HuH-7.5 (cell line): ENCODE data around the gene MPPED1.
A peak's percentile ranks its signal among the peaks of the same experiment; 100 is the strongest.

Source experiments
- DNase-seq: peaks from one replicate; pipeline ENCODE4 v3.0.0; 2011; ENCODE audit warnings: low spot score

MPPED1 gene

DNA sequence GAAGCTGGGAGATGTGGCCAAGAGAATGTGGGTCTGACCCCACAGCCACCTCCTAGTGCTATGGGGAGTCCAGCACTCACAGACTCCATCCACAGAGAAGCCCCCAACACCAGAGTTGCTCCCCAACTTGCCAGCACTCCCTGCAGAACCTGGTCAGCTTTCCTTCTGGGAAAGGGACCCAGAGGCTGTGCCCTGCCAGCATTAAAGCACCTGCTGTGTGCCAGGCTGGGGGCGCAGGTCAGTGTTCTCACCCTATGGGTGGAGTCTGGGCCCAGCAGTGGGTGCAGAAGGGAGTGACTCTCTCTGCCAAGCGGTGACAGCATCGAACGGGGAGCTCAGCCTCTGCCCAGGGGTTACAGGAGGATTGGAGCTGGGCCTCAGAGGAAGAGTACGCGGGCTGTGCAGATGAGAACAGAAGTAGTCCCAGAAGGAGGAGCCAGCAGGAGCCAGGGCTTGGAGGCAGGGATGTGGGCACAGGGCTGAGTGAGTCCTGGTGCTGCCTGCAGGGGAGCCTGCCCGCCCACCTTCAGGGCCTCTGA, 114.4 kb downstream of the MPPED1 start:
- DNase-seq = no peak

DNA sequence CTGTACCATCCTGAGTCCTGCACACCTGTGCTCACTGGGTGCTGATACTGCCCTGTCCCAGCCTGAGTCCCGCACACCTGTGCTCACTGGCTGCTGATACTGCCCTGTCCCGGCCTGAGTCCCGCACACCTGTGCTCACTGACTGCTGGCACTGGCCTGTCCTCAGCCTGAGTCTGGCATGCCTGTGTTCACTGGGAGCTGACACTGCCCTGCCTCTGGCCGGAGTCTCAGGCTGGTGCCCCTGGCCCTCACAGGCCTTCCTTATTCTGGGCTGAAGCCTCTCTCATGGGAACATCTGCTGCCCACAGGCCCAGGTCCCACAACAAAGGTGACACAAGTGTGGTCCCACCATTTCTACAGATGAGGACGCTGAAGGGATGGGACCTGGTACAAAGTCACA, 115.1 kb downstream of the MPPED1 start:
- no peak for DNase-seq

DNA sequence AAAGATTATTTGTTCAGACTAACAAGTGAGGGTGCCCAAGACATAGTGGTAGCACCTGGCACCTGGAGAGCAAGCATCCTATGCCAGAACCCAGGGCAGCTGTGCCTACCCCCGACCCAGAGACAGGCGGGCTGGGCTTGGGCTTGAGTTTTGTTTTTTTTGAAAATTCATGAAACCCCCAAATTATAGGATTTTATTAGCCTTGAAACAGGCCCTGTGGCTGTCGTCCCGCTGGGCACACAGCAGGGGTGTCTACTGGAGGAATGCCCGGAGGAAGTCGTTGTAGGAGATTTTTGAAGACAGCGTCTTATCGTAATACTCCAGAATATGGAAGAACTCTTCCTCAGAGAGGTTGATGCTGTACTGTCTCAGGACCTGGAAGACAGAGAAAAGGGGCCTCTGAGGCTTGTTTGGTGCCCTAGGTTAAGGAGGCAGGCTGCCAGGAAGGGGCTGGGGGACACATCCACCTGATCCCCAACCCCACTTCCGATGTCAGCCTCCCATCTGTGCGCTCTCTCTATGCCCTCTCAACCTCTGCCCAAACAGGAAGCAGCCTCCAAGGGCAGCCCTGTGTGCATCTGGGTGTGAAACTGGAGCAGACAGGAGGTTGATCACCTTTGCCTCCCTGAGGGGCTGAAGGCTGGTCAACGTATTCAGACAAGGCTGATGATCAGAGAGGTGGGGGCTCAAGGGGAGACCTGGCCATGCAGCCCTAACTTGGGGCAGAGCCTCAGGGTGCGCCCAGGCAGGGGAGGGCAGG, 117.0 kb downstream of the MPPED1 start:
- DNase-seq = no peak

DNA sequence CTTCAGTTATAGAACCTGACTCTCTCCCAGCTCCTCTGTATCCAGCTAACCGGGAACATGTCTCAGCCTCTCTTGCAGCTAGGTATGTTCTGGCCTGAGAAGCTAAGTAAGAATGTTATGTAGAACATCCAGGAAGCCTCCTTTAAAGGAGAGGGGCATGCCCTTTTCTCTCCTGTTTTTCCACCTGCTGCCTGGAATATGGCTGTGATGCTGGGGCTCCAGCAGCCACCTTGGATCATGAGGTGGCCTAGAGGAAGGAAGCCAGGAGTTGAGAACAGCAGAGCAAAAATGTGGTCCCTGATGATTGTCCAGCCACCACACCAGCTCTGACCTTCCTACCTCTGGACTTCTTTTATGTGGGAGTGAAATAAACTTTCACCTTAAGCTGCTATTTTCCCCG, 117.6 kb downstream of the MPPED1 start:
- DNase-seq = no peak

DNA sequence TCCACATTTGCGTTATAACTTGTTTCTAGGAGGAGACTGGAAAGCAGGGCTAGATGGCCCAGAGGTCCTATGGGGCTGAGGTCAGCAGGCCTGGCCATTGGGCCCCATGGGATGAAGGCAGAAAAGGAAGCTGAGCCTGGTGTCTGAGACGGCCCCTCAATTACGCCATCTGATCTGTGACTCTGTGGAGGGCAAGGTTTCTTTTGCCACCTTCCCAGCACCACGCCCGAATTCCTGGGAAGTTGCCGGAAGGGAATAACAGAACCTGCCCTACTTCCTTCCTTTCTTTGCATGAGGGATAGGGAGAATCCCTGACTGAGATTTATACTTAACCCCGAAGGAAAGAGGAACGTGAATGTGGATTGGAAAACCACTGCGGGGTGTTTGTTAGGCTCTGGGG, 118.1 kb downstream of the MPPED1 start:
- no peak for DNase-seq

DNA sequence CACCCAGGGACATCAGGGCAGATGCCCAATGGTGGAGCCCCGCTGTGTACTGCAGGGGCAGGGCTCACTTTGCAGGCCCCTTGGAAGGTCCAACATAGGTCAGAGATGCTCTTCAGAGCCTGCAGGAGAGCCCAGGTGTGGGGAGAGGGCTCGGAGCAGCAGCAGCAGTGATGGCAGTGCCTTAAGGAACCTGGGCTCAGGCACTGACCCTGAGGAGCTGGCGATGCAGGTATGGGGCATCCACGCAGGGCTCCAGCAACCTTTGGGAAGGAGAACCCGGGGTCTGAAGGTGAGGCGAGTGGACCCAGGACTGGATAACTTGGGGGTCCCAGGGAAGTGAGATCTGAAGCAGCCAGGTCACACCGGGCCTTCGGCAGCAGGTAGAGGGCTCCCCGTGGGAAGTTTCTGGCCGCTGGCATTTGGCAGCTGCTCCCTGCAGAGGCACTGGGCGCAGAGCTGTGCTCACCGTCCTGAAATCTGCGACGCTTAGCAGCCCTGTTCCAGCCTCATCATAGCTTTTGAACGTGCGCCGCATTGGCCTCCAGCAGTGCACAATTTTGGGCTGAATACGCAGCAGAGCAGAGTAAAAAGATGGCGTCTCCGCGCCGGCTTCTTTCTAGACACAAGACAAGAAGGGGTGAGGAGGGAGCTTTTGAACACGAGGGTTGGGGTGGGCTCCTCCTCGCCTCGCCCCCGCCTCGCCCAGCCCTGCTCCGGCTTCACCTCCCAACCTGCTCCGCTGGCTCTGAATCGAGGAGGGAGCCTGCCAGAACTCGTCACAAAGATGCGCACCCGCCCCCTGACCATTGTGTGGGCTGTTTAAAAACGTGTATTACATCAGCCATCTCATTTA, 118.8 kb downstream of the MPPED1 start:
- DNase-seq = no peak

DNA sequence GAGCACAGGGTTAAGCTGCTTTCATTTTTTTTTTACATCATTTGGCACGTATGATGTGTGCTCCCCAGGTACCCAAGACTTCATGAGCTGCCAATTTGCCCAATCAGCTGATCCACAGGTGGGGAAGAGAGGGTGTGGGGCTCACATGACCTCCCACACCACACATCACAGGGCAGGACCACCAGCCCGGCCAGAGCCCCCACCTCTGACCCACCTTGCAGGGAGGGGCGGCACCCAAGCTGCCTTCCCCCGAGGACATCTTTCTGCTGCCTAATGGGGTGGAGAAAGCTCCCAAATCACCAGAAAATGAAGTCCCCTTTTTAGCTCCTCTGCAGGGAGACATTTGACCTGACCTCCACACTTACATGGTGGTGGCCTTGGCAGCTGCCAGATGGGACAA, 119.8 kb downstream of the MPPED1 start:
- DNase-seq = no peak

DNA sequence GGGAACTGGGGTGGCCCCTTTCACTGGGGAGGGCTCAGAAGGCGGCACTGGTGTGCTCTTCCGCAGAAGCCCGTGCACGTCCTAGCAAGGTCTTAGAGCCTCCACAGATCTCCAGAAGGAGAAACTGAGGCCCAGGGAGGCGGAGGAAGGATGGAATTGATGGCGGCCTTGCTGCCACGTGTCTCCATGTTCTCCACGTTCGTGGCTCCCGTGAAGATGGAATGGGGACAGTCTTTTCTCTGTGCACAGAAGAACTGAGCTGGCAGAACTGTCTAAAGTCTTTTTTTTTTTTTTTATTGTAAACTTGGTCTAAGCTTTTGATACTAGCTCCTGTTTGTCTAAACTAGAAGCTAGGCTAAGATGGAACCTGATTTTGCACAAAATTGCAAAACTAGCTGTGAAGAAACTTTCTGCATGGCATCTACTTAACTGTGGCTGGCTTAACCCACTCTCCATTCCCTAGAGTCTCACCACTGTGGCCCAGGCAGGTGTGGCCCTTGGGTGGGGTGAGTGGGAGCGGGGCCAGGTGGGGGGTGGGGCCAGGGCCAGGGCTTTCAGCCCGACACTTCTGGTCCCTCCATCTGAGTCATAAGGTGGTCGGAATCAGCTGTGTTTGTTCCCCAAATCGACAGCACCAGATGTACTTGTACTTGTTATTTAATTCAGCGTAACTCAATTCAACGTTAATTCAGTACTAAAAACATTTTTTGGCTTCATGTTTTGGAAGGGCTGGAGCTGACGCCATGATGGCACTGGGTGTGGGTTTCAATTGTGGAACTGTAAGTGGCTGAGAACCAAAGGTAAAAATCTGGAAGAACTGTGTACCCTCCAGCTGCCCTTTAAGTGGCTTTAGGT, 120.7 kb downstream of the MPPED1 start:
- DNase-seq = no peak

DNA sequence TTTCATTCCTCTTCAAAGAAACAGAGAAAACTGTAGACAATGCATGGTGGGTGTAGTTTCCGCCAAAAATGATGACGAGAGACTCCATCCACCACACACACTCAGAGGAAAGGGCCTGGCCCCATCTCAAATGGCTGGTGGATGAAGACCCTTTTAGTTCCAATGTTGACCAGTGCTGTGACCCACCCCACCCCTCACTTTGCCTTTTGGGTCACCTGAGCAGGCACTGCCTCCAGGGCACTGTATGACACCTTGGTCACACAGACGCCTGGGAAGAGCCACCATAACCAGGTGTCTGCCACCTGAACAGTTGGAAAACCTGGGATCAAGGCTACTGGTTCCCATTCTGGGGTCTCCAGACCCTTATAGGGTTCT, 121.3 kb downstream of the MPPED1 start:
- DNase-seq = no peak

DNA sequence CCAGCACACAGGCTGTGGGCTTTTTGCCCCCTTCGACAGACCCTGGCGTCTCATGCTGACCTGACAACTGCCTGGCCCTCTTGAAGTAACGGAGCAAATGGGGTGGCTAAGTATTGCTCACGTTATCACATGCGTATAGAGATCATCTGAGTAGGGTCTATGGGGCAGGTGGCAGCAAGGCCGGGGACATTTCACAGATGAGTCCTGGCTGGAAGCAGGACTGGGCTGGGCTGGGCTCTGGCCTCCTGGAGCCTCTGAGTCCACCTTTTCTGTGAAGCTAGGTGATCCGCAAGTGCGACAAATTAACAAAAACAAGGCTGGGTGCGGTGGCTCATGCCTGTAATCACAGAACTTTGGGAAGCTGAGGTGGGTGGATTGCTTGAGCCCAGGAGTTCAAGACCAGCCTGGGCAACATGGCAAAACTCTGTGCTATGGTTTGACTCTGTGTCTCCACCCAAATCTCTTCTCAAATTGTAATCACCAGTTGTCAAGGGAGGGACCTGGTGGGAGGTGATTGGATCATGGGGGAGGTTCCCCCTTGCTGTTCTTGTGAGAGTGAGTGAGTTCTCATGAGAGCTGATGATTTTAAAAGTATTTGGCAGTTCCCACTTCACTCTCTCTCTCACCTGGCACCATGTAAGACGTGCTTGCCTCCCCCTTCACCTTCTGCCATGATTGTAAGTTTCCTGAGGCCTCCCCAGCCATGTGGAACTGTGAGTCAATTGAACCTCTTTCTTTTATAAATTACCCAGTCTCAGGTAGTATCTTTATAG, 122.0 kb downstream of the MPPED1 start:
- DNase-seq = no peak

DNA sequence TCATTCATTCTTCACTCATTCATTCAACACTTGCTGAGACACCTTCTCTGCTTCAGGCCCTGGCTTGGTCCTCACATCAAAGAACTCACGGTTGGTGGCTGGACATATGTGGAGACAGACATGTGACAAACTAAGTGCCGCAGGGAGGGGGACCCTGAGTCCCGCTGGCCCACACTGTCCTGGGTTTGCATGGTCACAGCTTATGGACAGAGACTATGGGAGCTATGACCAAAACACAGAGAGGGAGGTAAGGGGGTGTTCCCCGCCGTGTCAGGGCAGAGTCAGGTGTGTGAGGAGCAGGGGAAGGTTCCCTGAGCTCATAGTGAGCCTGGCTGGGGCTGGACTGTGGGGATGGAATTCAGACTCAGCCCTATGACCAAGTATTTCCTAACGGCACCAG, 123.1 kb downstream of the MPPED1 start:
- no peak for DNase-seq

DNA sequence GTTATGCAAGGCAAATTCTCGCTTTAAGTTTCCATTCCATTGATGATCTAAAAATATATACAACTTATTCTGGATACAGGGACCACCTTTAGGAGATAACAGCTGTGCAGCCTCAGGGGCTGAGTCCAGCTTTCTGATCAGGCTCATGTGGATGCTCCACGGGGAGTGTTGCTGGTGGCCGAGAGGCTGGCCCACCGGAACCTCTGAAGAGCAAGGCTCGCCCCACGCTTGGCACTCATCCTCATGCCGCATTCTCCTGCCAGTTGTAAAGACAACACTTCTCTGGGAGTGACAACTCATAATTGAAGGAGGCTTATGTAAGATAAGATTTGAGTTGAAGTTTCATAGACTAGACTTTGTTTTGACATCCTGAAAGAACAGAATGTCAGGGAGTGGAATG, 123.5 kb downstream of the MPPED1 start:
- no peak for DNase-seq

DNA sequence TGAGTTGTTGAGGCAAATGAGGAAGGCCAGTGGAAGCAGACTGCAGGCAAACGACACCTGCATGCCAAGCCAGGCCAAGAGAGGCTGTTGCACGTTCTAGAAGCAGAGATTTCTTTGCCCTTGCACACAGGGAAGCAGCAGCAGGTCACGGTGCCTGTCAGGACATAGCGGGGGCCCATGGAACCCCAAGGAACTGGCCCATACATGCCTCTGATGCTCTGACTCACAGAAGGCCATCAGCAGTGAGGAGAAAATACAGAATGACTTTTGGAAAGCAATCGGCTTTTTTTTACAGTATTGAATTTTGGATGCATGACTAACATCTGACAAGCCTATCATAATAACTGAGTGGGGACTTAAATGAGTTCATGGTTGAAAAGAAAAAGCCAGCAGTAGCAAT, 123.9 kb downstream of the MPPED1 start:
- no peak for DNase-seq

DNA sequence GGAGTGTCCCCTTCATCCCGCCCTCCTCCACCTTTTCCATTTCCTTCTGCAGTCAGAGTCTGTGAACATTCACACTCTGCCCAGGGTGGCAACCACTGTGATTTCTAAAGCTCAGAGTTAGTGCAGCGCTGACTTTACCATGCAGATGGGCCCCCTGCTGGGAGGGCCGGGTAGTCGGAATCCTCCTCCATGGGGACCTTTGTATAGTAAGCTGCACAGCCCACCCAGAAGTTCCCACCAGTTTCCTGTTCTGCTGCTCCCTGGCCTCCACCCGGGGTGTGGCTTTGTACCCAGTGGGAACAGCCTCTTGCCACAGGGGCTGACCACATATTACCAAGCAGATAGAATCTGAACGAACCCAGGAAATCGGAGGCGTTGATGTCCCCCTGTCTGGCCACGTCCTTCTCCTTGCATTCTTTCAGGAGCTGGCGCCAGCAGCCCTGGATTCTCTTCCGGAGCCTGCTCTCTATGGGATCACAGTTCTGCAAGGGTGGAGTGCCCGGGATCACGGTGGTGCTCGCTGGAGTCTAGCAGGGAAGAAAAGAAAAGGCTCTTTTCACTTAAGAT, 125.3 kb downstream of the MPPED1 start:
- DNase-seq = peak; percentile 24

DNA sequence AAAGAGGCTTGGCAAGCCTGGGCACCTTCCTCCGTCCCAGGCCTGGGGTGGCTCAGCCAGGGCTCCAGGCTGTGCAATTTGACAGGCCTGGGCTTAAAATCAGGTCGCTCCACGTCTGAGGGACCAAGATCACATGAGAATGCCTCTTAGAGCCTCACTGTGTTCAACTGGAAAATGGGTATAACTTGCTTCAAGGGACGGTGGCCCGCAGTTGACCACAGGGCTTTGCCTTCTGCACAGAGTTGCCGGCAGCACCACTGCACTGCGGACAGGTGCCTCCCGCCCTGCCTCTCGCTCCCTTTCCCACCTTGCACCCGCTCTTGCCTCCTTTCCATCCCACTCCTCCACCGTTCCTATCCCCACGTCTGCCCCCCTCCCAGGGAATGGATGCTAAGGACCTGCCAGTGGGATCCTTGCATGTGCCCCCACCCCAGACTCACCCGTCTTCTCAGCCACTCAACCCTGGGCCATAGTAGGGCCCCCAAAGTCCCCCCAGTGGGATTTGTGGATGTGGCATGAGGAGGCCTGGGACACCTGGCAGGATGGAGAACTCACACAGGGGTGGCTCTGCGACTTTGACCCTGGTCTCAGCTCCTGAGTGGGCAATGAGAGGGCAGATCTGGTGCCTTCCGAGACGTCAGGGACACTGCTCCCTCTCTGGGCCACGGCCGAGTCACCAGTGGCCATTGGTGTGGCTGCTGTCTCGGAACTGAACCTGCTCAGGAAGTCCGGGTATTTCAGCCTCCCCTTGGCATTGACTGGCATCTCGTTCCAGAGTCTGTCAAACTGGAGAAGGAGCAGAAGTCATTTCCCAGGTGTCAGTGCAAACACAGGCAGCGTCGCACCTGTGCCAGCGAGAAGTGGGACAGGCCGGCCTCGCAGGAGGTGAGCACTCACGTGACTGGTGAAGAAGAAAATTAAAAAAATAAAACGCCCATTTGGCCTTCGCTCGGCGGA, 128.0 kb downstream of the MPPED1 start:
- no peak for DNase-seq

DNA sequence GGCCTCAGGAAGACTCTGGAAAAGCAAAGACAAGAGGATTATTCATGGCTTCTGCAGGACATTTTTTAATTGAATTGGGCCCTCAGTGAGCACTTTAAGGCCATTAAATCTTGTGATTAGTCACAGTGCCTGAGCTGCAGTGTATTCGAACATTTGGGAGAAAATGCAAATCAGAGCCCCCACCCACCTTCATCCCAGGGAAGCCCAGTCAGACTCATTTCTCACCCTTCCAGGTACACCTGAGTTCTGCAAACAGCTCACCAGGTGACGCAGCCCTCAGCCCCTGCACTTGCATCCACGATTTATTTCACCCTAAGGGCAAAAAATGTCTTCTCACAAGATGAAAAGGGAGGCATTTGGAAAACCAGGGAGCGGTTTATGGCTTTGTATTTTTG, 128.7 kb downstream of the MPPED1 start:
- DNase-seq = no peak

DNA sequence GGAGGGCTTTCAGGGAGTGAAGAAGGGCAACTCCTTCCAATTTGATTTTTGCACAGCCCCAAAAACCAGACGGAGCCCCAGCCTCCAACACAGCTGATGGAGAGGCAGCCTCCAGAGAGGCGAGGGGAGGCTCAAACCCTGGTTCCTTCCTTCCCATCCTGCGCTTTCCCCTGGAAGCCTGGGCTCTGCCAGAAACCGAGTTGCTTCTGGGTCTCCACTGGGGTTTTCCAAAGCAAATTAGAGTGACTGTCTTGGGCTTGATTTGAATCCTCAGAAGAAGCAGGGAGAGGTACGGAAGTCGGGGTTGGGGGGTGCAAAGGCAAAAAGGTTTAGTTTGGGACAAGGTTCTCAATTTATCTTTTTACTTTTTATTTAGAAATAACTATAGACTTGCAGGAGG, 129.2 kb downstream of the MPPED1 start:
- DNase-seq = no peak

DNA sequence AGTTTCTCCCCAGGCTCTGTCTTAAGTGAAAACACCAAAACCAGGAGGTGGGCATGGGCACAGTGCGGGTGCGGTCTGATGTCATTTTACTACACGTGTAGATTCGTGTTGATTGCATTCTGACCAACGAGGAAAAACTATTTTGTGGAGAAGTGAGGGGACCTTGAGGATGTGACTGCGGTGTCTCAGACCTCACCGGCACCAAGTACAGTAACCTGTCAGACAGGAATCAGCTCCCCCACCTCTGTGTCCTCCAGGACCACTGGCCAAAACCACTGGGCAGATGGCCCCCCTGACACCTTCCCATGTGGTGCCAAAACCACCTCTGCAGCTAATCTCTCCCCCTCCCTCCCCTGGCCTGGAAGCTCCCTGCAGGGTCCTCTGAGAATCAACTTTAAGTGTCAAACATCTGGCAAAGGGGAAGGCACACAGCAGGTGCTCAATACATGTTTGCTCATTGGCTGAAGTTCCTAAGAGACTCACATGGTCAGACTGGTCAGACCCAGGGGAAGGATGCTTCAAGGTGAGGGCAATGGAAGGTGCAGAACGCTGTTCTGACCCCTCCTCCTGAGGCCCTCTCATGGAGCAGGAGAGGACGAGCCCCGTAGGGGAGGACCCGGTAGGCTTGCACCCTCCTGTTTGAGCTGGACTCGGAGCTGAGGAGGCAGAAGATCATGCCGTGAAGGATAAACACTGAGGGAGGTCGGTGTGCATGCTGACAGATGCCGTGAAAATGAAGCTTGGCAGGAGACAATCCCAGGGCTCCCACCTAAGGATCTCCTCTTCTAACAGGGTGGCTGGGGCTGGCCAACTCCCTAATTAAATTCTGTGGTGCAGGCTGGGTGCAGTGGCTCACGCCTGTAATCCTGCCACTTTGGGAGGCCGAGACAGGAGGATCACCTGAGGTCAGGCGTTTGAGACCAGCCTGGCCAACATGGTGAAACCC, 129.9 kb downstream of the MPPED1 start:
- DNase-seq = no peak
